ENCODE results near the gene TRIM10.
"Not testable (repeated sequence)": the region's sequence is repeated elsewhere in the genome, so short reads cannot be mapped to it uniquely, and the experiment has no call there.

Gene TRIM10

DNA sequence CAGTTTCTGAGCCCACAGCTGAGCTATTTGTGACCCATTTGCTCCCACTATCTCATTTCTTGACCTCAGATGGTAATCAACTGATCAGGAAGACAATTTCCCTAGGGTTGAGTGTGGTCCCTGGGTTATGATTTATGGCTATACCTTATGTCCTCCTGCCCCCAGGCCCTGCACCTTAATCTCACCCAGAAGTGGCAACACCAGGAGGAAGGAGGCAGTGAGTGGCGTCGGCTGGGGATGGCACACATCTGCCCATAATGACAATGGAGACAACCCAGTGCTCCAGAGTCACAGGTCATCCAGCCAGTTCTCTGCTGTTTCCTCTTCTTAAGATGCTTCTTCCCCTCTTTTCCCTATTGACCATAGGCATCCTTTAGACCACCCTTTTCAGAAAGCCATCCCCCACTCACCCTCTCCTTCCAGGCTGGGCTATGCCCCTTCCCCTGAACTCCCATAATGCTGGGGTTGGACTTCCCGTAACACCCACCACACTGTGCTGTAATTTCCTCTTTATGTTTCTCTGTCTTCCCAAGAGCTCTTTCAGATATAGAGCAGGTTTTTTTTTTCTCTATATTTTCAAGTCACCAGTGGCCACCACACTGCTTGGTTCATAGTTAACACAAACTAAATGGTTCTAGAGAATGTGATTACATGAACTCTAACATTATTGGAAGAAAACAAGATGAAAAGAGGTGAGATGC lies 8.0 kb downstream of the TRIM10 start:
- no peak for DNase-seq (ENCODE audit: low read depth)

DNA sequence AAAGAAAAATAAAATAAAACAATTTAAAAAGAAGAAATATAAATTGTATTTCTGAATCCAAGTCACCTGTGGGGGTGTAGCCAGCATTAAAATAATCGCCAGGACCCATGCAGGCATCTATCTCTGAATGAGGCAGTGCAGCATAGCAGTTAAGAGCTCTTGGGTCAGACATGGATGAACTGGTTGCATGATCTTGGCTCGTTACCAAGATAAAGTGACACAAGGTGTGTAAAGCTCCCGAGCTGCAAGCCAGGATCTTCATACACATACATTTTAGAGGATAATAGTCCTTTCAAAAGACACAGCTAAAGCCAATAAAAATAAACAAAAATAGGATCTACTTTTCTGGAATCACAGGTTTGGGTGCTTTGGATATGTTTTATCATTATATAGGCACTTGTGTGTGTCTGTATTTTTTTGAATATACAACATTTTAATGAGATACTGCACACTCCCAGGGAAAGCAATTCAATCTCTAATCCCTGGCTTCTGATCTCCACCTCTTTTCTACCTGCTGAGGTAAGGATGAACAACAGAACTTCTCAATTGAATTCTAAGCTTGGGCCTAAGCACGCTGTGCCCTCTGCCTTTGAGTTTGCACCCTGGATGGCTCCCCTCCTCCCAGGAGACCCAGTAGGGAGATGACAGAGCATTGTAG lies 8.9 kb downstream of the TRIM10 start:
- no peak for DNase-seq (ENCODE audit: low read depth)

DNA sequence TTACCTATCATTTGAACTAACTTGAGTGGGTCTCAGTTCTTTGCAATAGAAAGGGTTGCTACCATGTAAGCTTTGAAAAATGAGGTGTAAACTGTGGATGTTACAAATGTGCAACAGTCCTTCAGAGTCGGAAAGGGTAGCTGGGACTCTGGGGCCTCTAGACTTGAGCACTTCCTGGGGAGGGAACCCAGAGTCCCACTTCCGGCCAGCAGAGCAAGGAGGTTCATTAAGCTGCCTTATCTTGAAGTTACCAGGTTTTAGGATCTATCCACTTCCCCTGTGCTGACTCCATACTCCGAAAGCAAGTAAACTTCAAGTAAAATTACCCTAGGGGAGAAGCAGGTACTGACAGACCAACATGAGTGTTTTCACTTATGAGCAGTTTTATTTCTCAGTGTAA lies 9.4 kb downstream of the TRIM10 start:
- DNase-seq (ENCODE audit: low read depth) = no peak

DNA sequence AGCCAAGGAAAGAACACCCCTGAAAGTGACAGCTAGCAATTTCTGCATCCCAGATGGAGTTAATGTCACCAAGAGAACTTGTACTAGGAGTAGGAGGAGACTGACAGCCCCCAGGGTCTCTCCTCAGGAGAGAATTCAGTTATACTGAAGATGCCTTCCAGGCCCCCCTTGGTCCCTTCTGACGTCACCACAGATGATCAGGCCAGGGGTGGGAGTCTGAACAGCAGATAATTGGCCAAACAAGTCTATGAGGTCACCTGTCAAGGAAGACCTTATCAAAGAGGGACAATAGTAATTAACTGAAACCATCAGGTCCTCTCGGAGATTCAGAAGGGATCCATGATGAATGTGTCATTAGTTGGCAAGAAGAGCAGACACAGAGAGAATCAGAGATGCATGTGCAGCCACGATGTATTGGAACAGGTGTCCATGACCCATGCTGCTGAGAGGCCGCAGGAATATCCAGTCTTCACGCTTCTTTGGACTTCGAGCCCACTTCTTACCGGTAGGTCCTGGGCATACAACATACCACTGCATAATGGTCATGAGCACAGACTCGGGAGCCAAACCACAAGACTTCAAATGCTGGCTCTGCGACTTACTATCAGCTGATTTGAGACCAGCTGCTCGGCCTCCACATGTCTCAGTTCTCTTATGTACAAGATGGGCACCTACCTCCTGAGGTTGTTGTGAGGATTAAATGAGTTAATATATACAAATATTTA lies 10.2 kb downstream of the TRIM10 start:
- no peak for DNase-seq (ENCODE audit: low read depth)

DNA sequence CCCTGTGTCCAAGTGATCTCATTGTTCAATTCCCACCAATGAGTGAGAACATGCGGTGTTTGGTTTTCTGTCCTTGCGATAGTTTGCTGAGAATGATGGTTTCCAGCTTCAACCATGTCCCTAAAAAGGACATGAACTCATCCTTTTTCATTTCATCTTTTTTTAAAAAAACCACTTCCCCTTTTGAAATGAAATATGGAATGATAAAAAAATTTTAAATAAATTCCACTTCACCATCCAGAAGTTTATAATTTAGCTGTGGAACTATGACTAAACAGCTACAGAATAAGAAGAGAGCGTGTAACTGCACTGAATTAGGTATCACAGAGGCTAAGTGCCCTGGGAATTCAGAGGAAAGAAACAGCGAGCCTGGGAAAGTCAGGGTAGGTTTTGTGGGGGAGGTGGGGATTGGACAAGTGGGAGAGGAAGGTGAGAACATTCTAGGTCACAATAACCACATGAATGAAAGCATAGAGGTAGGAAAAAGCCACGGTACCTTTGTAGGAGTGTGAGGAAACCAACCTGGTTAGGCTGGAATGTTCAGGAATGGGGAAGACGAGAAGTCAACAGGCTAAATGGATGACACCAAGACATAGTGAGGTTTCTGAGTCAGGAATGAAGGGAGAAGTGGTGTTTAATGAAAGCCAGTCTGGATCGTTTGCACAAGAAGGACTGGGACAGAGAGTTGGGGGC lies 11.0 kb downstream of the TRIM10 start:
- DNase-seq (ENCODE audit: low read depth) = no peak

DNA sequence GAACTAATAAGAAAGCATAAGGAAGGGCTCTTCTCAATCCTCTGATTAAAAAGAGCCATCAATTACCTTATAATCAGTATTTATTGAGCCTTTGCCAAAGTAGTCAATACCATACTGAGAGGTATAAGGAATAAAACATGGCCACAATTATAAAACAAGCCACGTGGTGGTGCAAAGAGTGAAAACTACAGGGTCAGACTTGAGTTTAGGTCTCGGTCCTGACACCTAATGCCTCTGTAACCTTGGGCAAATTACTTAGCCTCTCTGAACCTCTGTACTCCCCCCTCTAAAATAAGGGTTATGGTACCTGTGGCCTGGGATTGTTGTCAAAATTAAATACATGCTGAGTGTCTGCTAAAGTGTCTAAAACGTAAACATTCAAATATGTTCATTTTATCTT lies 11.8 kb downstream of the TRIM10 start:
- no peak for DNase-seq (ENCODE audit: low read depth)

DNA sequence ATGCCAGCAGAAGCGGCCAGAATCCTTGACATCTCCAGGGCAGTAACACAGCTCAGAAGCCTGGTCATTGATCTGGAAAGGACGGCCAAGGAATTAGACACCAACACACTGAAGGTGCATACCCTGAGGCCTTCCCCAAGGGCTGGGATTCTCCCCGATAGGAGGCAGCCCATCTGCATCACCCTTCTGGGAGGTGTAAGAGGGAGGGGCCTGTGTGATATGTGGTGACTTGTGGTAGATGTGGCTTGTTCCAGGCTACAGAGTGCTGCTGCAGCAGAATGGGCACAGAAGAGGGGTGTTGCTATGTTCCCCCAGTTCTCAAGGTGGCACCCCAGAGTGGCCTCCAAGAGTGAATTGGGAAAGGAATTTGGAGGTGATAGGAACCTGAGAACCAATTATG lies 13.9 kb downstream of the TRIM10 start:
- no peak for DNase-seq (ENCODE audit: low read depth)

DNA sequence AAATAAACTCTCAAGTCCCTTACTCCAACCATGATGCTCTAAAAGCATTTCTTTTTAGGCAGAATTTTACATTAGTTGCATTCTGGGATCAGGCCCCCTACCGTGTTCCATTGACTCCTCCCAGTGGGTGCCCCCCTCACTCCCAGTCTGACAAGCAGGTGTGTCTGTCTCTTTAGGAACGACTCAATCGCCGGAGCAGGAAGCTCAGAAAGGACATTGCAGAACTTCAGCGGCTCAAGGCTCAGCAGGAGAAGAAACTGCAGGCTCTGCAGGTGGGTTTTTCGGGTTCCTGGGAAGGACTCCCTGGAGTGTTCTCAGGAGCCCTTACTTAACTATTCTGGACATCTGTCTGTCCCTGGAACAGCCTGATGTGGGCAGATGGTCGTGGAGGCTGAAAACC lies 15.2 kb downstream of the TRIM10 start:
- DNase-seq (ENCODE audit: low read depth) = no peak

DNA sequence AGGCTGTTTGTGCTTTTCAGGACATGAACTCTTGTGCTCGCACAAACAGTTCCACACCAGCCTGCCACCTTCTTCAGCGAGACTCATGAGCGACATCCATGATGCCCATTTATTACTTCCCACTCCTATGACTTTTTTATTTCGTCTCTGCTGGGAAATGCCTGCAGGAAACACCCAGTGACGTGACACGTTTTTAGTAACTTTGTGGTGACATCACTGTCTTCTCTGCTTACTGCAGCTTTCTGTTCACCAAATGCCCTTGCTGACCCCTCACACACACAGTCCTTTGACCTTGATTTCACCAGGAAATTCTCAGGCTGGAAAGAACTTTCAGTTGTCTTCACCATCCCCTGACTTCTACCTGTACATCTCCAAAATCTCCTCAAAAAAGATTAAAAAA lies 16.2 kb downstream of the TRIM10 start:
- no peak for DNase-seq (ENCODE audit: low read depth)

DNA sequence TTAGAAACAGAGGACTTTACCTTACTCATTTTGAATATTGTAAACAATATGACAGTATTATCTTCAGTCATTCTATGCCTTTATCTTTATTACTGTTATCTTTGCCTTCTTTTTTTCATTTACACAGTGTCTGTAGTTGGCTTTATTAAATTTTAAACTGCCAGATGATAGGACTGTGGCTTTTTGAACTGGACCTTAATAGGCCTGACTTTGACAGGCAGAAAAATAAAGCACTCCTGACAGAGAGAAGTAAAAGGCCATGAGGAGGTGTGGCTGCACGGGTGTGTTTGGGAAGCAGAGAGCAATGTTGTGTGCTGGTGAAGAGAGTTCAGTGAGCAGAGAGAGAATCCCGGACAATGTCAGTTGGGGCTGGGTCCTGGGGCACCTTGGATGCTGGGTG lies 17.2 kb downstream of the TRIM10 start:
- DNase-seq (ENCODE audit: low read depth) = no peak

DNA sequence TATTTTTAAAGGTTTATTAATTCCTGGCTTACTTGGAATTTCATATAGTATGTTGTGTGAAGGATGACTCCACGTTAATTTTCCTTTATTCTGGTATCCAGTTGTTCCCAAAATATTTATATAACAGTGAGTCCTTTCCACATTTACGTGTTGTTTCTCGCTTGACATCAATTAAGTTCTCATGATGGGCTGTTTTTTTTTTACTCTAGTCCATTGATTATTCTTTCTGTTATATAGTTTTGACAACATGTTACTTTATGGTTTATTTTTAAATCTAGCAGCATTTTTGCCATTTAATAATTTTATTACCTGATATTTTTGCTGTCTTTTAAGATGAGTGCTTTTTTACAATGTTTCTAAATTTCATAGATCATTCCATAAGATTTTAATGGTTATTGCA lies 18.3 kb downstream of the TRIM10 start:
- DNase-seq (ENCODE audit: low read depth) = no peak

DNA sequence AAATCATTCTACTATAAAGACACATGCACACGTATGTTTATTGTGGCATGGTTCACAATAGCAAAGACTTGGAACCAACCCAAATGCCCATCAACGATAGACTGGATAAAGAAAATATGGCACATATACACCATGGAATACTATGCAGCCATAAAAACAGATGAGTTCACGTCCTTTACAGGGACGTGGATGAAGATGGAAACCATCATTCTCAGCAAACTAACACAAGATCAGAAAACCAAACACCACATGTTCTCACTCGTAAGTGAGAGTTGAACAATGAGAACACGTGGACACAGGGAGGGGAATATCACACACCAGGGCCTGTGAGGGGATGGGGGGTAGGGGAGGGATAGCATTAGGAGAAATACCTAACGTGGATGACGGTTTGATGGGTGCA lies 20.8 kb downstream of the TRIM10 start:
- not testable (repeated sequence) for DNase-seq (ENCODE audit: low read depth)

DNA sequence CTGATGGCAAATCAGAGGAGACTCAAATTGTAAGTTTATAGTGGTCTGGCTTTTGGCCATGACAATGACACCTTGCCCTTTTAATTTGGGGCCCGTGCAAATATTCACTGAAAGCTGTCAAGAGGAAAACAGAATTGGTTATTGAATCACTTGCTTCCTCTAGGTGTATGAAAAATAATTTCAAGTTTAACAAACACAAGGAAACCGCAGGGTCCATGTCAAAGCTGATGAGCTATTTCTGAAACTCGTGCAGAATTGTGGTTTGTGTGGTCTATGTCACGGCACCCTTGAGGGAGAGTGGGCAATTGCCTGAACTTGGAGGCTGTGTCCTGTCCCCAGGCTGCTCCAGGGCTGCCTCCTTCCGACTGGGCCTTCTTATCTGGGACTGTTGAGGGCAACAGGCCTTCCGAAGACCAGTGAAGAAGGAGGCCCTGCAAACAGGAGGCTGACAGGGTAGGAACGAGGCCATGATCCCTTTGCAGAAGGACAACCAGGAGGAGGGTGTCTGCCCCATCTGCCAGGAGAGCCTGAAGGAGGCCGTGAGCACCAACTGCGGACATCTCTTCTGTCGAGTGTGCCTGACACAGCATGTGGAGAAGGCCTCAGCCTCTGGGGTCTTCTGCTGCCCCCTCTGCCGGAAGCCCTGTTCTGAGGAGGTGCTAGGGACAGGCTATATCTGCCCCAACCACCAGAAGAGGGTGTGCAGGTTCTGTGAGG lies 24.3 kb downstream of the TRIM10 start:
- no peak for DNase-seq (ENCODE audit: low read depth)

DNA sequence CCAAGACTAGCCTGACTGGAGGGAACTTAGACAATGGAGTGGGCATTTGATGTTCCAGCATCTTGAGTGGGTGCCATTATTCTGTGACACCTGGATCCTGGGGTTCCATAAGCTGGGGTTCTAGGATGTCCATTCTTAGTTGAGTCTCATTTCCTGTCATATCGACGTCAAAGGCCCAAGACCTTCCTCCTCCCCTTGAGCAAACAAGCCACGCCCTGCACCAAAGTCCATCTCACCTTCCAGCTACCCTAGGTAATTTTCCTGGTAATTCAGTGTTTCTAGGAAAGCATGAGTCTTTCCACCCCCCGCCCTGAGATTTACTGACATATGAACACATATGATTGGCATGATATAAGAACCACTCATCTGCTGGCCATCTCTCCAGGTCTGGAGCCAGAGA lies 25.3 kb downstream of the TRIM10 start, which contains the start of gene TRIM40:
TSS of gene TRIM40 (plus strand) at position 384 of the 400 bp plus-strand sequence. CDS start 897 bp downstream, outside the sequence.
- no peak for DNase-seq (ENCODE audit: low read depth)

DNA sequence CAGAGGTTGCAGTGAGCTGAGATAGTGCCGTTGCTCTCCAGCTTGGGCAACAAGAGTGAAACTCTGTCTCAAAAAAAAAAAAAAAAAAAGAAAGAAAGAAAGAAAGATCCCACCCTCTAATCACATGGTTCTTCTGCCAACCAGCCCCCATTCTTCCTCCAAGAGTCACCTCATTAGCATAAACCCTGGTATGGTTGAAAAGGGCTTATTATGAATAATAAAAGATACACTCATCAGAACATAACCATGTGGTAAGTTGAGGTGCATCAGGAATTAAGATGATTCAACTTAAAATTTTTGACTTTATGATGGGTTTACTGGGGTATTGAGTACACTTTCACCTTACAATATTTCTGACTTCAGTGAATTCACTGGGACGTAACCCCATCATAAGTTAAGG lies 25.9 kb downstream of the TRIM10 start:
- no peak for DNase-seq (ENCODE audit: low read depth)

DNA sequence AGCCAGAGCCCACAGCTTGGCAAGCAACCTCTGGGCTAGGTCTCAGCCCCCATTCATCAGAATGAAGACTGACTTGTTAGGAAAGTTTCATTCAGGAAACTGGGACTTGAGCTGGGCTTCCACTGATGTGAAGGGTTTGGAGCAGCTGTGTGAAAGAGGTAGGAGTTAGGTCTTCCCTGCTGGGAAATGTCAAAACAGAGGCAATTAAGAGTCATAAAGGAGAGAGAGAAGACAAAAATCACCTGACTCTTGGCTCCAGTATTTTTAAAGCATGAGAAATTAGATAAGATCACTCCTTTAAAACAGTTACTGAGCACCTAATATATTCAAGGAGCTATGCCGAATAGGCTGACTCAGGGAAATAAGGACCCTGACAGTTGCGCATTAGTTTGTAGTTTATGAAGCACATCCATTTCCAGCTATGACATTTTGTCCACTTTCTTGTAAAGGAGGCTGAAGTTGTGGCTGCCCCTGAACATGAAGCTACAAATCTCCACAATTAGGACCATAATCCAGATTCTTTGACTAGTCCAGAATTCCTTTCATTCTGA lies 29.0 kb downstream of the TRIM10 start:
- no peak for DNase-seq (ENCODE audit: low read depth)

DNA sequence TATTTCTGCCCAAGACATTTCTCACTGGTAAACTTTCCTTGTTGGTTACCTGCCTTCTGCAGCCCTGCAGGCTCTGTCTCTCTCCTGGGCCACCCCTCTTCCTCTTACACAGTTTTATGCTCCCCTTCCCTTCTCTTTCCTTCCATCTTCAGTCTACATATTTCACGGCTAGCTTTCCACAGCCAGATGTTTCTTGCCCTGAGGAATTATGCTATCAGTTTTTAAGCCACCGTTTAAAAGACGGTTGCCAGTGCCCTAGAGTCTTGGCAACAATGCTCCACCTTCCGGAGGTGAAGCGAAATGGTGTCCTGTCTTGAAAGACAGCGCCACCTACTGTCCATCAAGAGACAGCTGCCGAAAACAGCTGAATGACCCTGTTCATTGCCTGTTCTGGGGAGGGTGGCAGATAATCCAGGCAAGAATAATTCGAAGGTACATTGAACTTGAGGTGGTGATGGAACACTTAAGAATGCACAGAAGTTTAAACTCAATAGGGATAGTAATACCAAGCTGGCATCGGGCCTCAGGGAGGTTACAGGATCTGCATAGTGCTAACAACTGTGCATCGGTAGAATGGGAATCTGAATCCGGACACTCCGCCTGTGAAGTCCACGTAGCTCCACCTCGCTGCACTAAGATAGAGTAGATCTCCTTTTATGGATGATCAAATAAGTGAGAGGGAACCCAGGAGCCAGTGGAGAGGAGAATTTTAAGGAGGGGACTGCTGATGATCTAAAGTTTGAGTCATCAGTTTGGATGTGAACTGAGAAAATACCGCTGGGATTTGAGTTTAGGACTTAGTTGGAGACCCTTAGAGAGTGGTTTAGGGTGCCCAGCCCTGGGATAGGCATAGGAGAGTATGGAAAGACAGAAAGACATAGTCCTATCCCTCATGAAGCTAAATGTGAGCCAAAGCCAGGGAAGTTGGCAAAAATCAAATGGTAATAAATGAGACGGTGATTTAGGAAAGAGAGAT lies 29.8 kb downstream of the TRIM10 start:
- peak; percentile 63 for DNase-seq (ENCODE audit: low read depth)

DNA sequence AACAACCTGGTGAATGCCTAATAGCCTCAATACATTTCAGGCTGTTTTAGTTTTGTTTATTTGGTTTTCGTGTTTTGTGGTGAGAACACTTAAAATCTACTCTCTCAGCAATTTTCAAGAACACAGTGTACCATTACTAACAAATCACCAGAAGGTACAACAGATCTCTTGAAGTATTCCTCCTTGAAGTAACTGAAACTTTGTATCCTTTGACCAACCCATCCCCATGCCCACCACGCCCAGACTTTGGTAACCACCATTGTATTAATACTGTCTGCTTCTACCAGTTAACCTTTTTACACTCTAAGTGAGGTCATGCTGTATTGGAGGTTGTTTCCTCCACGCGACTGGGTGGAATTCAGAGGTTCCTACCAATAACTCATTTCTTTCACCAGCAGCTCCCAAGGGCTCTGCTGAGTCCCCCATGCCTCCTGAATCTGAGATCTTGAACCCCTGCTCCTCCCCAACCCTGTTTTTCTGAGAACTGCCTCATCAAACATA lies 30.8 kb downstream of the TRIM10 start:
- no peak for DNase-seq (ENCODE audit: low read depth)

DNA sequence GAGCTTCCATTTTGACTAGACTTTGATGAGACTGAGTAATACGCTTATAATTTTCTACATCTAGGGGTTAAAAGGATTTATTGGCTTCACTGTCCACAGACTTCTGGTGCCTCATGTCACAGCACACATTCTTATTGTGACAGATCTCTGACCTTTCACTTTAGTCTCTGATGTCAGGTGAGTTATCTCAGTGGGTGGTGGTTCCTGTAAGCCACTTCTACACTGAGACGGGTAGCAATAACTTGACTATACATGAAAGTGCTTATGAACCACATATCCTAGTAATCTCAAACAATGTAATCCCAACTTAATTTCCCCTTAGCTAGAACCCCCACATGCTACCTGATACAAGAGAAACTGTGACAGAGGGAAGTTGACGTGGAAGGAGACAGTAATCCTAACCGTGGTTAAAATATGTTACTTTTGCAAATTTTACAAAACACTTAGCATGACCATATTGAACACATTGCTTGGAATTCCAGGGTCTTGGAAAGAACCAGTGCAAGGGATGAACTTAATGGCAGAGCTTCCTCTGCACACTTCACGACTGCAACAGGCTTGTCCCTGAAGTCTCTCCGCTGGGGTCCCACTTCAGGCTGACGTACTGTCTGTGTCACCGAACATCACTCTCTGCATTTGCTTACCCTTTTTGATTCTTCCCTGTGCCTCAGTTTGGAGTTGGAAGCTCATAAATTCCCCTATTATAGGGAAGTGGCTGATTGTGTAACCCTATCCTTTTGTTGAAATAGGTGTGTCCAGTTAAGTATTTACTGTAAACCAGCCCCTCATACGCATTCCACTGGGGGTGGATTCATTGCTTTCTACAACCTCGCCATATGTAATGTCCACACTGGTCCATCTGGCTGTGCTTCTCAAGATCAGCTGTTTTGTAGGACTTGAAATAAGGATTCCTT lies 31.5 kb downstream of the TRIM10 start:
- DNase-seq (ENCODE audit: low read depth) = no peak
